Embryonic facial prominence (tissue), 1 donor: ENCODE measurements around the gene ST8SIA5.

Experiments
- DNase-seq: peaks from one replicate; pipeline ENCODE4 v3.0.0-alpha.2; 2016; ENCODE audit errors: extremely low spot score

ST8SIA5 gene

GRCh38 chr18:46629361-46629760, 127.5 kb downstream of the ST8SIA5 start:
- DNase-seq, result no peak

- no peak for DNase-seq
Observed at GRCh38 chr18:46628206-46628605, 128.6 kb downstream of the ST8SIA5 start.

- DNase-seq, result no peak
Observed at GRCh38 chr18:46627136-46627535, 129.7 kb downstream of the ST8SIA5 start.

GRCh38 chr18:46625069-46625468, 131.8 kb downstream of the ST8SIA5 start:
- no peak for DNase-seq

- no peak for DNase-seq
Observed at GRCh38 chr18:46624127-46624526, 132.7 kb downstream of the ST8SIA5 start.

GRCh38 chr18:46623541-46623940, 133.3 kb downstream of the ST8SIA5 start:
- no peak for DNase-seq

GRCh38 chr18:46622999-46623398, 133.9 kb downstream of the ST8SIA5 start:
- DNase-seq, result no peak

- DNase-seq, result no peak
Observed at GRCh38 chr18:46622451-46622850, 134.4 kb downstream of the ST8SIA5 start.

- DNase-seq, result no peak
Observed at GRCh38 chr18:46621871-46622270, 135.0 kb downstream of the ST8SIA5 start.

- DNase-seq, result no peak
Observed at GRCh38 chr18:46621111-46621766, 135.6 kb downstream of the ST8SIA5 start.

GRCh38 chr18:46619559-46619958, 137.3 kb downstream of the ST8SIA5 start:
- no peak for DNase-seq
